ENCODE measurements around the gene ARID5B.

ARID5B gene

GRCh38 chr10:62014510-62014909 lies 113.0 kb downstream of the ARID5B start:
- H3K4me1 ChIP-seq (ENCODE audit: control insufficient read depth in 2 of 2, insufficient read depth in 1 of 2, low read depth in 1 of 2, low read length in 2 of 2): peaks cover under 1 to 3% of the 10 kb centered on the region in 2 donors
- H3K9ac ChIP-seq (ENCODE audit: low read depth, low read length, poor library complexity): peak overlapping the region; percentile 2
- H4K8ac ChIP-seq (ENCODE audit: low read depth, low read length): no peak overlapping the region
- no peak overlapping the region for H3K27ac ChIP-seq (replicated peaks; ENCODE audit: low read length)
- H3K9me3 ChIP-seq (replicated peaks in 1 of 2; ENCODE audit: control insufficient read depth in 2 of 2, insufficient read depth in 1 of 2, low read depth in 1 of 2, low read length in 2 of 2): no peaks in the 10 kb centered on the region
- H3K4ac ChIP-seq (ENCODE audit: low read length): no peak overlapping the region
- no peaks in the 10 kb centered on the region for H3K27me3 ChIP-seq (ENCODE audit: control insufficient read depth in 3 of 3, insufficient read depth in 3 of 3, low read depth in 1 of 3, low read length in 3 of 3)
- H2AK5ac ChIP-seq (ENCODE audit: low read depth, low read length): no peak overlapping the region
- no peaks in the 10 kb centered on the region for H3K36me3 ChIP-seq (replicated peaks in 1 of 2; ENCODE audit: control insufficient read depth in 2 of 2, insufficient read depth in 2 of 2, low read length in 2 of 2)
- no peak overlapping the region for H2BK12ac ChIP-seq (ENCODE audit: low read length)
- no peak overlapping the region for H3K23ac ChIP-seq (ENCODE audit: low read depth, low read length, poor library complexity)
- H3K18ac ChIP-seq (ENCODE audit: low read length): no peak overlapping the region
- no peak overlapping the region for H2AFZ ChIP-seq (ENCODE audit: low read length)
- no CpG with 5 or more reads among the region's 3 CpGs for WGBS, 2 donors (ENCODE audit: extremely low coverage in 2 of 2, insufficient read length in 2 of 2, insufficient replicate concordance in 1 of 2)
- H3K79me1 ChIP-seq (ENCODE audit: low read depth, low read length): no peaks in the 10 kb centered on the region
- no peak overlapping the region for H3K4me2 ChIP-seq (ENCODE audit: insufficient read depth, low read length, poor library complexity, severe bottlenecking)
- no peak overlapping the region for H4K91ac ChIP-seq (ENCODE audit: low read depth, low read length, poor library complexity)
- no peak overlapping the region for H2BK120ac ChIP-seq (ENCODE audit: low read depth, low read length)
- no peak overlapping the region for H3K4me3 ChIP-seq (ENCODE audit: low read length in 2 of 2)
- no peak overlapping the region for H2BK15ac ChIP-seq (ENCODE audit: low read length)
- no peak overlapping the region for H3K14ac ChIP-seq (ENCODE audit: low read length)
- H2BK5ac ChIP-seq (ENCODE audit: low read length): no peak overlapping the region
- DNase-seq (ENCODE audit: low spot score): no peak

- Histone ChIP-seq H3K23ac (ENCODE audit: low read depth, low read length, poor library complexity) (no peak overlapping the region), H3K9me3 (replicated peaks in 1 of 2; ENCODE audit: control insufficient read depth in 2 of 2, insufficient read depth in 1 of 2, low read depth in 1 of 2, low read length in 2 of 2) (no peaks in the 10 kb centered on the region), H3K4me2 (ENCODE audit: insufficient read depth, low read length, poor library complexity, severe bottlenecking) (no peak overlapping the region), H4K8ac (ENCODE audit: low read depth, low read length) (no peak overlapping the region), H2AFZ (ENCODE audit: low read length) (no peak overlapping the region), H2BK120ac (ENCODE audit: low read depth, low read length) (no peak overlapping the region), H2BK12ac (ENCODE audit: low read length) (no peak overlapping the region), H3K4me1 (ENCODE audit: control insufficient read depth in 2 of 2, insufficient read depth in 1 of 2, low read depth in 1 of 2, low read length in 2 of 2) (peaks cover 3 to 5% of the 10 kb centered on the region in 2 donors), H3K27me3 (ENCODE audit: control insufficient read depth in 3 of 3, insufficient read depth in 3 of 3, low read depth in 1 of 3, low read length in 3 of 3) (no peaks in the 10 kb centered on the region), H3K36me3 (replicated peaks in 1 of 2; ENCODE audit: control insufficient read depth in 2 of 2, insufficient read depth in 2 of 2, low read length in 2 of 2) (no peaks in the 10 kb centered on the region), H3K14ac (ENCODE audit: low read length) (no peak overlapping the region), H3K4ac (ENCODE audit: low read length) (no peak overlapping the region), H2AK5ac (ENCODE audit: low read depth, low read length) (no peak overlapping the region), H2BK15ac (ENCODE audit: low read length) (no peak overlapping the region), H3K27ac (replicated peaks; ENCODE audit: low read length) (no peak overlapping the region), H3K18ac (ENCODE audit: low read length) (no peak overlapping the region), H3K4me3 (ENCODE audit: low read length in 2 of 2) (no peak overlapping the region), H2BK5ac (ENCODE audit: low read length) (no peak overlapping the region), H4K91ac (ENCODE audit: low read depth, low read length, poor library complexity) (no peak overlapping the region), H3K79me1 (ENCODE audit: low read depth, low read length) (no peaks in the 10 kb centered on the region), H3K9ac (ENCODE audit: low read depth, low read length, poor library complexity) (no peak overlapping the region)
- DNase-seq (ENCODE audit: low spot score): no peak
- no CpG with 5 or more reads among the region's 6 CpGs for WGBS, 2 donors (ENCODE audit: extremely low coverage in 2 of 2, insufficient read length in 2 of 2, insufficient replicate concordance in 1 of 2)
Observed at GRCh38 chr10:62015994-62016393, 114.5 kb downstream of the ARID5B start.

GRCh38 chr10:62016623-62017490 lies 115.4 kb downstream of the ARID5B start:
- DNase-seq (ENCODE audit: low spot score): no peak
- H3K9ac ChIP-seq (ENCODE audit: low read depth, low read length, poor library complexity): no peak overlapping the region
- H2AFZ ChIP-seq (ENCODE audit: low read length): no peak overlapping the region
- no peak overlapping the region for H4K8ac ChIP-seq (ENCODE audit: low read depth, low read length)
- no peaks in the 10 kb centered on the region for H3K9me3 ChIP-seq (replicated peaks in 1 of 2; ENCODE audit: control insufficient read depth in 2 of 2, insufficient read depth in 1 of 2, low read depth in 1 of 2, low read length in 2 of 2)
- H3K18ac ChIP-seq (ENCODE audit: low read length): no peak overlapping the region
- H3K23ac ChIP-seq (ENCODE audit: low read depth, low read length, poor library complexity): no peak overlapping the region
- H3K4me1 ChIP-seq (ENCODE audit: control insufficient read depth in 2 of 2, insufficient read depth in 1 of 2, low read depth in 1 of 2, low read length in 2 of 2): peaks cover 3 to 5% of the 10 kb centered on the region in 2 donors
- H2BK15ac ChIP-seq (ENCODE audit: low read length): no peak overlapping the region
- H3K36me3 ChIP-seq (replicated peaks in 1 of 2; ENCODE audit: control insufficient read depth in 2 of 2, insufficient read depth in 2 of 2, low read length in 2 of 2): no peaks in the 10 kb centered on the region
- H2BK5ac ChIP-seq (ENCODE audit: low read length): no peak overlapping the region
- no peaks in the 10 kb centered on the region for H3K79me1 ChIP-seq (ENCODE audit: low read depth, low read length)
- H3K4ac ChIP-seq (ENCODE audit: low read length): no peak overlapping the region
- no peak overlapping the region for H3K14ac ChIP-seq (ENCODE audit: low read length)
- H4K91ac ChIP-seq (ENCODE audit: low read depth, low read length, poor library complexity): no peak overlapping the region
- H2AK5ac ChIP-seq (ENCODE audit: low read depth, low read length): no peak overlapping the region
- H3K4me3 ChIP-seq (ENCODE audit: low read length in 2 of 2): no peak overlapping the region
- no peak overlapping the region for H2BK12ac ChIP-seq (ENCODE audit: low read length)
- H3K27ac ChIP-seq (replicated peaks; ENCODE audit: low read length): no peak overlapping the region
- H3K4me2 ChIP-seq (ENCODE audit: insufficient read depth, low read length, poor library complexity, severe bottlenecking): no peak overlapping the region
- H3K27me3 ChIP-seq (ENCODE audit: control insufficient read depth in 3 of 3, insufficient read depth in 3 of 3, low read depth in 1 of 3, low read length in 3 of 3): no peaks in the 10 kb centered on the region
- no CpG with 5 or more reads among the region's 10 CpGs for WGBS, 2 donors (ENCODE audit: extremely low coverage in 2 of 2, insufficient read length in 2 of 2, insufficient replicate concordance in 1 of 2)
- no peak overlapping the region for H2BK120ac ChIP-seq (ENCODE audit: low read depth, low read length)

- no peak overlapping the region for H3K9ac ChIP-seq (ENCODE audit: low read depth, low read length, poor library complexity)
- DNase-seq (ENCODE audit: low spot score): no peak
- no peak overlapping the region for H3K18ac ChIP-seq (ENCODE audit: low read length)
- no peaks in the 10 kb centered on the region for H3K36me3 ChIP-seq (replicated peaks in 1 of 2; ENCODE audit: control insufficient read depth in 2 of 2, insufficient read depth in 2 of 2, low read length in 2 of 2)
- H2AFZ ChIP-seq (ENCODE audit: low read length): no peak overlapping the region
- H4K91ac ChIP-seq (ENCODE audit: low read depth, low read length, poor library complexity): no peak overlapping the region
- no peak overlapping the region for H2BK120ac ChIP-seq (ENCODE audit: low read depth, low read length)
- no peak overlapping the region for H3K4me3 ChIP-seq (ENCODE audit: low read length in 2 of 2)
- H3K27me3 ChIP-seq (ENCODE audit: control insufficient read depth in 3 of 3, insufficient read depth in 3 of 3, low read depth in 1 of 3, low read length in 3 of 3): no peaks in the 10 kb centered on the region
- H4K8ac ChIP-seq (ENCODE audit: low read depth, low read length): no peak overlapping the region
- H3K27ac ChIP-seq (replicated peaks; ENCODE audit: low read length): no peak overlapping the region
- peaks cover 3 to 5% of the 10 kb centered on the region in 2 donors for H3K4me1 ChIP-seq (ENCODE audit: control insufficient read depth in 2 of 2, insufficient read depth in 1 of 2, low read depth in 1 of 2, low read length in 2 of 2)
- H3K23ac ChIP-seq (ENCODE audit: low read depth, low read length, poor library complexity): no peak overlapping the region
- no peak overlapping the region for H3K4ac ChIP-seq (ENCODE audit: low read length)
- no peaks in the 10 kb centered on the region for H3K9me3 ChIP-seq (replicated peaks in 1 of 2; ENCODE audit: control insufficient read depth in 2 of 2, insufficient read depth in 1 of 2, low read depth in 1 of 2, low read length in 2 of 2)
- no peak overlapping the region for H2AK5ac ChIP-seq (ENCODE audit: low read depth, low read length)
- H2BK15ac ChIP-seq (ENCODE audit: low read length): no peak overlapping the region
- H3K79me1 ChIP-seq (ENCODE audit: low read depth, low read length): no peaks in the 10 kb centered on the region
- H2BK5ac ChIP-seq (ENCODE audit: low read length): no peak overlapping the region
- H3K4me2 ChIP-seq (ENCODE audit: insufficient read depth, low read length, poor library complexity, severe bottlenecking): no peak overlapping the region
- H2BK12ac ChIP-seq (ENCODE audit: low read length): no peak overlapping the region
- no peak overlapping the region for H3K14ac ChIP-seq (ENCODE audit: low read length)
Observed at GRCh38 chr10:62017491-62017870, 116.0 kb downstream of the ARID5B start.
